Stomach (tissue), 19 donors: Measurements from ENCODE around the gene ZNF543. TPM values are rescaled to one million over a fixed set of nuclear protein-coding genes. Genes with fewer than 3 reads are reported as not detected.

Source experiments
- DNase-seq, 2 donors: peaks; one replicate each; pipeline versions ENCODE4 v3.0.0 to v3.0.0-alpha.2; 2013 to 2019
- H3K27ac ChIP-seq, 5 donors: fragments of 200-600 bp in 4 of 5; sonication (generic) in 4 of 5; one replicate each; pipeline ENCODE4 v1.5.1; 2013 to 2019; ENCODE audit warnings: mild to moderate bottlenecking in 1 of 5, moderate library complexity in 1 of 5
- H3K27me3 ChIP-seq, 3 donors: fragments of 200-600 bp; sonication (generic); one replicate each; pipeline ENCODE4 v1.5.1; 2017 to 2019; ENCODE audit warnings: mixed run types in 1 of 3
- H3K36me3 ChIP-seq, 4 donors: fragments of 200-600 bp; sonication (generic); 1 replicate in 3 of 4; 2 replicates in 1 of 4; pipeline ENCODE4 v1.5.1; 2016 to 2019
- H3K4me1 ChIP-seq, 4 donors: fragments of 200-600 bp; sonication (generic); one replicate each; pipeline ENCODE4 v1.5.1; 2016 to 2019
- H3K4me3 ChIP-seq, 4 donors: fragments of 200-600 bp; sonication (generic) in 3 of 4; one replicate each; pipeline ENCODE4 v1.5.1; 2016 to 2019; ENCODE audit warnings: mild to moderate bottlenecking in 1 of 4
- H3K9me3 ChIP-seq, 4 donors: fragments of 200-600 bp; sonication (generic); one replicate each; pipeline ENCODE4 v1.5.1; 2016 to 2019
- EP300 ChIP-seq: sonication (generic); formaldehyde crosslinking; IDR thresholded peaks from one replicate; pipeline ENCODE4 v1.6.1; 2017; ENCODE audit warnings: antibody characterized with exemption
- POLR2A ChIP-seq, 4 donors: fragments of 450-650 bp; IDR thresholded peaks; one replicate each; pipeline ENCODE4 v1.6.1; 2016; ENCODE audit warnings: antibody characterized with exemption in 4 of 4, control low read depth in 2 of 4, mild to moderate bottlenecking in 1 of 4, moderate library complexity in 1 of 4
- POLR2AphosphoS5 ChIP-seq, 3 donors: sonication (generic); formaldehyde crosslinking; IDR thresholded peaks; one replicate each; pipeline ENCODE4 v1.6.1; 2016; ENCODE audit warnings: antibody characterized with exemption in 3 of 3
- WGBS, 5 donors: extraction: QIAGEN DNeasy Blood & Tissue Kit in 3 of 5; methylation state at CpG; one replicate each; pipeline versions ENCODE4 v1.1.5 to v1.1.7; 2013 to 2018; 5-methylcytosine and 5-hydroxymethylcytosine counted together
- intact Hi-C: fragments of 100-400 bp; cut with DNase I; formaldehyde crosslinking; loops from one replicate; pipeline ENCODE4 v1.15.1; 2023; ENCODE audit warnings: low total_unique reads
- long read RNA-seq, 10 donors: transcript quantifications; one replicate each; lab custom pipeline, GENCODE V29; 2026
- polyA plus RNA-seq, 3 donors: library from polyadenylated mRNA; stranded (reverse); fragments of 200-250 nt; gene quantifications; one replicate each; pipeline ENCODE4 v1.2.3, GENCODE V29; 2013
- total RNA-seq, 5 donors: library from RNA; depleted of rRNA; stranded (reverse); fragments of >200 nt; gene quantifications; one replicate each; pipeline versions ENCODE4 v1.1.0 to v1.2.3, GENCODE V29; 2014 to 2016
- TF ChIP-seq, protein P1 (sequence below), 7 experiments: fragments of 450-650 bp in 4 of 7; fragments of 200-600 bp in 3 of 7; sonication (generic) in 3 of 7; IDR thresholded peaks; one replicate each; pipeline ENCODE4 v1.5.1; 2016 to 2019; ENCODE audit warnings: antibody characterized with exemption in 7 of 7, control low read depth in 2 of 7, mild to moderate bottlenecking in 1 of 7
- donor health status: healthy with polysubstance abuse.
- donor health status: Bipolar disorder and iron deficiency.
- donor health status: healthy.

The ZNF543 gene
- total RNA-seq, result 10 to 100 TPM in 3 of 5 donors, 1 to 10 TPM in 2; 1.2 to 24.6 (median 14.3) TPM
- polyA plus RNA-seq, result 1 to 10 TPM in 1 of 3 donors, under 1 TPM in 2; 0.56 to 1.1 (median 0.61) TPM
- long read RNA-seq, donor 1, partial matches to known transcripts, result 0 of 1 reads
- long read RNA-seq, donor 1, other reads (novel, unspliced or antisense), result 0 of 1 reads
- long read RNA-seq, donor 2, partial matches to known transcripts, result 0 of 3 reads
- long read RNA-seq, donor 2, other reads (novel, unspliced or antisense), result 0 of 3 reads
- long read RNA-seq, donor 3, result 0 reads
- long read RNA-seq, donor 4, result 0 reads
- long read RNA-seq, donor 5, partial matches to known transcripts, result 0 of 2 reads
- long read RNA-seq, donor 5, other reads (novel, unspliced or antisense), result 0 of 2 reads
- long read RNA-seq, donor 6, transcript ZNF543-201 (4 exons, 3,659 nt), result major isoform, 7 of 7 reads
- long read RNA-seq, donor 6, partial matches to known transcripts, result 0 of 7 reads
- long read RNA-seq, donor 6, other reads (novel, unspliced or antisense), result 0 of 7 reads
- long read RNA-seq, donor 7, result 0 reads
- long read RNA-seq, donor 8, partial matches to known transcripts, result 0 of 3 reads
- long read RNA-seq, donor 8, other reads (novel, unspliced or antisense), result 0 of 3 reads
- long read RNA-seq, donor 9, partial matches to known transcripts, result 0 of 1 reads
- long read RNA-seq, donor 9, other reads (novel, unspliced or antisense), result 0 of 1 reads
- long read RNA-seq, donor 10, partial matches to known transcripts, result 0 of 3 reads
- long read RNA-seq, donor 10, other reads (novel, unspliced or antisense), result 0 of 3 reads

DNA sequence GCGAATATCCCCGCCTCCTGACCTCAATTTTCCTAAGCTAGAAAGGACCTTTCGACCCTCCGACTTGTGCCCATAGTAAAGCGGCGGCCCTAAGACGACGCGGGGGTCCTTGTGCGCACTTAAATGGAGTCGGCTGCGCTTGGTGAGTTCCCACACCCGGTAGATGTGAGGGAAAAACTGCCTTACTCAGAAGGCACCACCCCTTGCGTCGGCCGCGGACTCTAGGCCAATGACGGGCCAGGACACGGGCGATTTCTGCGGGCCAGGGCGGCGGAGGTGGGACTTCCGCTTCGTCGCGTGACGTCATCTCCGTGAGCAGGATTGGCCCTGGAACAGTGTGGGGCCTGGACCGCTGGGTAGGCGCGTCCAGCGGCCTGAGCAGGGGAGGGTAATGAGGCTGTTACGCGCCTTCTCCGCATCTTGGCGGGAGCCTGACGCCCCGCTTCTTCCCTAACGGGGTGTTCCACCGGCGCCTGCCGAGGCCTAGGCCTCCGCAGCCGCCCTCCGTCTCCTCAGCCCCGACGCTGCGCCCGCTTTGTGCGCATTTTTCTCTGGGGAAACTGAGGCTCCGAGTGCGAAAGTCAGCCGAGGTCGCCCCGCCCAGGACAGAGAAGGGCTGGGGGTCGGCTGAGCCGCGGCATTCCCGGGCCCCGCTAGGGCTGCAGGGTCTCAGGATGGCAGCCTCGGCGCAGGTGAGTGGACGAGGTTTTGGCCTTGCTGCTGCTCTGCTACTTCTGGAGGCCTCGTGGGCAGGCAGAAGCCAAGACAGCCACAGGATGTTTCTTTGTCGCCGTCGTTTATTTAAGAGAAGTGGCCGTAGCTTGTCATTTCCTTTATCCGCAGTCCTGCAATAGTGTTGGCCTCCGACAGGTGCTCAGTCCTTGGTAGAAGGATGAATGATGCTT is at the start of gene ZNF543:
TSS of gene ZNF543 (plus strand) at position 293 of the 905 bp plus-strand sequence. CDS start at position 675, 382 bp downstream.
- Histone ChIP-seq H3K4me3 (peak within 1 kb of the TSS; percentile 76 to 95 (median 84)), H3K36me3 (peaks cover 19 to 31% (median 24%) of the 10 kb centered on the region in 4 donors), H3K27ac (peak within 1 kb of the TSS; percentile 64 to 92 (median 87)), H3K9me3 (peaks cover 0 to 43% (median 32%) of the 10 kb centered on the region in 4 donors), H3K27me3 (peaks cover 0 to 18% (median 14%) of the 10 kb centered on the region in 3 donors), H3K4me1 (peaks cover 14 to 29% (median 22%) of the 10 kb centered on the region in 4 donors)
- intact Hi-C loops, result no loop called here
- peak; percentile 95 to 99 for DNase-seq
- WGBS, 5 donors, result 0 to 2% (median 1%) methylated on average over 31 to 71 of the region's 71 CpGs
- TF ChIP-seq POLR2A (IDR thresholded peaks at IDR 0.05) (peak in 1 of 4 donors; percentile 17), POLR2AphosphoS5 (IDR thresholded peaks at IDR 0.05) (peak; percentile 76 to 86 (median 85)), EP300 (no peak)
- TF ChIP-seq, protein P1, sequence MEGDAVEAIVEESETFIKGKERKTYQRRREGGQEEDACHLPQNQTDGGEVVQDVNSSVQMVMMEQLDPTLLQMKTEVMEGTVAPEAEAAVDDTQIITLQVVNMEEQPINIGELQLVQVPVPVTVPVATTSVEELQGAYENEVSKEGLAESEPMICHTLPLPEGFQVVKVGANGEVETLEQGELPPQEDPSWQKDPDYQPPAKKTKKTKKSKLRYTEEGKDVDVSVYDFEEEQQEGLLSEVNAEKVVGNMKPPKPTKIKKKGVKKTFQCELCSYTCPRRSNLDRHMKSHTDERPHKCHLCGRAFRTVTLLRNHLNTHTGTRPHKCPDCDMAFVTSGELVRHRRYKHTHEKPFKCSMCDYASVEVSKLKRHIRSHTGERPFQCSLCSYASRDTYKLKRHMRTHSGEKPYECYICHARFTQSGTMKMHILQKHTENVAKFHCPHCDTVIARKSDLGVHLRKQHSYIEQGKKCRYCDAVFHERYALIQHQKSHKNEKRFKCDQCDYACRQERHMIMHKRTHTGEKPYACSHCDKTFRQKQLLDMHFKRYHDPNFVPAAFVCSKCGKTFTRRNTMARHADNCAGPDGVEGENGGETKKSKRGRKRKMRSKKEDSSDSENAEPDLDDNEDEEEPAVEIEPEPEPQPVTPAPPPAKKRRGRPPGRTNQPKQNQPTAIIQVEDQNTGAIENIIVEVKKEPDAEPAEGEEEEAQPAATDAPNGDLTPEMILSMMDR (IDR thresholded peaks at IDR 0.05), result no peak

DNA sequence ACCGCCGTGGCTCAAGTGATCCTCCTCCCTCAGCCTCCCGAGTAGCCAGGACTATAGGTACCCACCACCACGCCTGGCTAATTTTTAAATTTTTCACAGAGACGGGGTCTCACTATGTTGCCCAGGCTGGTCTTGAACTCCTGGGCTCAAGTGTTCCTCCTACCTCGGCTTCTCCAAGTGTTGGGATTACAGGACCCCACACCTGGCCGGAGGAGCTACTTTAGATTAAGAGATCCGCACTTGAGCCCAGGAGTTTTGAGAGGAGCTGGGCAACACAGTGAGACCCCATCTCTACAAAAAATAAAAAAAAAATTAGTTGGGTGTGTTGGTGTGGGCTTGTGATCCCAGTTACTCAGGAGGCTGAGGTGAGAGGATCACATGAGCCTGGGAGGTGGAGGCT is 49.0 kb upstream of the ZNF543 start:
- peaks cover 0 to 39% (median 21%) of the 10 kb centered on the region in 4 donors for H3K36me3 ChIP-seq
- no peak overlapping the region for H3K27ac ChIP-seq
- 96 to 97% (median 97%) methylated on average over 8 of the region's 8 CpGs for WGBS, 5 donors
- H3K4me3 ChIP-seq, result no peak overlapping the region
- H3K27me3 ChIP-seq, result no peaks in the 10 kb centered on the region
- intact Hi-C loops, result no loop called here
- H3K9me3 ChIP-seq, result peaks cover 0 to 3% (median 0%) of the 10 kb centered on the region in 4 donors
- DNase-seq, result no peak
- no peak for TF ChIP-seq POLR2AphosphoS5 (IDR thresholded peaks at IDR 0.05)
- no peak for TF ChIP-seq EP300
- TF ChIP-seq POLR2A (IDR thresholded peaks at IDR 0.05), result no peak
- TF ChIP-seq, protein P1 (IDR thresholded peaks at IDR 0.05), result no peak
- H3K4me1 ChIP-seq, result no peaks in the 10 kb centered on the region

DNA sequence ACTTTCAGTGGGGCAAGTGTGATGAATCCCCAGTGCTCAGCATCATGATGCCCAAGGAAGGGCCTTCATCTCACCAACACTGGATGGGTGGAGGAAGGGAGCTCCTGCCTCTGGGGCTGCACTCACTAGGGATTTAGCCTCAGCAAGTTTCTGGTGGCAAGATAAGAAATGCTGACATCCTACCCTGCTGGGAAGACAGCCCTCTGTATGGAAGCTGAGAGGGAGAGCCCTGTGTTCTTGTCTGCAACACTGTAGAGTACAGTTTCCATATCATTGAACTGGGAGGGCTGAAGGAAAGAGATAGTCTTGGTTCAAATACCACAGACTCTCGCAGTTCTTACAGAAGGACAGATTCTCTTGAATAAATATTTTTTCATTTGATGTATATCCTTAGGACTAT is 47.3 kb upstream of the ZNF543 start:
- intact Hi-C loops, result no loop called here
- no peak for TF ChIP-seq POLR2AphosphoS5 (IDR thresholded peaks at IDR 0.05)
- TF ChIP-seq, protein P1 (IDR thresholded peaks at IDR 0.05), result no peak
- TF ChIP-seq POLR2A (IDR thresholded peaks at IDR 0.05), result no peak
- no peak for TF ChIP-seq EP300

More for the DNA sequence above, 47.3 kb upstream of the ZNF543 start:
- Histone ChIP-seq H3K36me3 (peaks cover 0 to 42% (median 28%) of the 10 kb centered on the region in 4 donors), H3K27me3 (no peaks in the 10 kb centered on the region), H3K4me1 (no peaks in the 10 kb centered on the region), H3K4me3 (no peak overlapping the region), H3K9me3 (no peaks in the 10 kb centered on the region), H3K27ac (no peak overlapping the region)
- WGBS, 5 donors, result 21 to 97% (median 87%) methylated on average over 1 of the region's 1 CpG
- DNase-seq, result no peak
